DMS53 treated with DMSO at 0.1 percent for 48 hours (cell line): ENCODE measurements around the gene UPF3A.

Experiments
- DNase-seq: peaks from one replicate; lab custom pipeline; 2025; ENCODE audit not compliant: unreplicated experiment; lab: John Stamatoyannopoulos, UW

Gene UPF3A

GRCh38 chr13:114303700-114304327, 22.4 kb downstream of the UPF3A start:
- DNase-seq: no peak

- no peak for DNase-seq
These were observed 23.1 kb downstream of the UPF3A start for GRCh38 chr13:114304346-114305034.

GRCh38 chr13:114309086-114309485, 27.7 kb downstream of the UPF3A start:
- DNase-seq: no peak

- DNase-seq: peak; percentile 1
These were observed 28.5 kb downstream of the UPF3A start for GRCh38 chr13:114309806-114310410.

- DNase-seq: no peak
These were observed 29.6 kb downstream of the UPF3A start for GRCh38 chr13:114310956-114311355.

- DNase-seq: no peak
These were observed 30.0 kb downstream of the UPF3A start for GRCh38 chr13:114311387-114311786.

- no peak for DNase-seq
These were observed 30.5 kb downstream of the UPF3A start for GRCh38 chr13:114311908-114312307.

GRCh38 chr13:114313061-114313860, 31.9 kb downstream of the UPF3A start:
- DNase-seq: no peak

- peak; percentile 47 for DNase-seq
These were observed 32.9 kb downstream of the UPF3A start, which contains the start of gene CHAMP1 for GRCh38 chr13:114314074-114314912. Gene CHAMP1 (plus strand): TSS chr13:114314503. CDS start chr13:114323843, 9,340 bp downstream.

GRCh38 chr13:114315074-114315785, 33.8 kb downstream of the UPF3A start:
- no peak for DNase-seq

- no peak for DNase-seq
These were observed 37.2 kb downstream of the UPF3A start for GRCh38 chr13:114318624-114319023.

- no peak for DNase-seq
These were observed 38.1 kb downstream of the UPF3A start for GRCh38 chr13:114319441-114319913.

- DNase-seq: no peak
These were observed 38.7 kb downstream of the UPF3A start for GRCh38 chr13:114320065-114320464.

- DNase-seq: no peak
These were observed 39.9 kb downstream of the UPF3A start for GRCh38 chr13:114321256-114321655.

GRCh38 chr13:114323349-114323748, 41.9 kb downstream of the UPF3A start:
- DNase-seq: no peak

- DNase-seq: no peak
These were observed 42.9 kb downstream of the UPF3A start for GRCh38 chr13:114324334-114324733.

GRCh38 chr13:114325729-114326128, 44.3 kb downstream of the UPF3A start:
- DNase-seq: no peak

GRCh38 chr13:114328034-114328433, 46.6 kb downstream of the UPF3A start:
- DNase-seq: no peak

- DNase-seq: no peak
These were observed 47.2 kb downstream of the UPF3A start for GRCh38 chr13:114328595-114328994.

- DNase-seq: no peak
These were observed 48.7 kb downstream of the UPF3A start for GRCh38 chr13:114330086-114330485.
